NCI-H748 (cell line): ENCODE measurements around the gene FH.
A peak's percentile ranks its signal among the peaks of the same experiment; 100 is the strongest.

ENCODE experiments used
- DNase-seq: peaks from one replicate; lab custom pipeline; 2025; ENCODE audit not compliant: unreplicated experiment; lab: John Stamatoyannopoulos, UW

FH gene

GRCh38 chr1:241519308-241520079, at the start of gene FH:
Gene FH (minus strand): TSS chr1:241519755. CDS start chr1:241519722, 33 bp downstream.
- peak; percentile 98 for DNase-seq

GRCh38 chr1:241560849-241561187, 41.3 kb upstream of the FH start:
- no peak for DNase-seq

- DNase-seq: no peak
These were observed 40.7 kb upstream of the FH start for GRCh38 chr1:241560146-241560848.

DNA sequence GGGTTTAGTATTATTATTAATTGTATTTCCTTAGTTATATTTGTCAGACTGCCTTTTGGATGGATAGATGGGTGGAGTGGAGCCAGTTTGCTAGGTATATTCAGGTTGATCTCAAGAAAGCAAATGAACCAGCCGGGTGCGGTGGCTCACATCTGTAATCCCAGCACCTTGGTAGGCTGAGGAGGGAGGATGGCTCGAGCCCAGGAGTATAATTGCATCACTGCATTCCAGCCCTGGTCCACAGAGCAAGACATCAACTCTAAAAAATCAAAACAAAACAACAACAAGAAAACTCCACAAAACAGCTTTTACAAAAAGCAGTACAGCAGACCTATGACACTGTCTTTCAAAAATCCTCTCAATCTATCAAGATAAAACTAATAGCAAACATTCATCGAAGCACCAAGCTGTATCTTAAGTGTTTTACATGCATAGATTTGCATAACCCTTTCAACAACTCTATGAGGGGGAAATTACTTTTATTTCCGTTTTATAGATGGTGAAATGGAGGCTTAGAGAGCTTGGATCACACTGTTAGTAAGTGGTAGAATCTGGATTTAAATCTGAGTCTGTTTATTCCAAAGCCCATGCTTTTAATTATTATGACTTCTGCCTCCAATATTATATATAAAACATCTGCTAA, 38.1 kb upstream of the FH start:
- DNase-seq: no peak

DNA sequence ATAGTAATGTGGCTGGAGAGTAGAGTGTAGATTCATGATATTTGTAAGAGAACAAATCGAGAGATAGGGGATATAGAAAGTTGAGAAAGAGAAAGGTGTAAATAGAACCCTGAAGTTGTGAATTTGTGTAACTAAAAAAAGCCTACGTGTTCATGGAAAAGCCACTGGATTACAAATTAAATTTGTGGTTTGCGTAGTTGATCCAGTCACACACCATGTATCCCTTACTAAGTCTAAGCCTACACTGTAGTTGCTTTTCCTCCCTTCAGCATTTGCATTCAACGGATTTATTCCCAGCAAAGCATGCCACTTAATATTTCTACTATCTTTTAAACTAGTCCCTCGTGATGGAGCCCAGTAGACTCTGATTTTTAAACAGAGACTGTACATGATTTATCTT, 37.5 kb upstream of the FH start:
- DNase-seq: no peak

DNA sequence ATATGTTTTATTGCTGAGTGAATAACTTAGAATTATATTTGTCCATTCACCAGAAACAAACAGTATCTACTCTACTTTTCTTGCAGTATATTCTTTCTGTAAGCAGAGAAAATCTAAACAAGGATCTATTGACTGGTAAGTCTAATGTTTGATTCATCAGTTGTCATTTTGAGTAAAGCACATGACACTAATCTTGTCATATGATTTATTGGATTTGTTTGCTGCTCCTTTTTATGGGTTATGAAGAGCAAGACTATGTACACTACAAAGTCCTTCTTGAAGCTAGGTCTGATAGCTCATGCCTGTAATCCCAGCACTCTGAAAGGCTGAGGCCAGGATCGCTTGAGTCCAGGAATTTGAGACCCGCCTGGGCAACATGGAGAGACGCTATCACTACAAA, 36.0 kb upstream of the FH start:
- DNase-seq: no peak

DNA sequence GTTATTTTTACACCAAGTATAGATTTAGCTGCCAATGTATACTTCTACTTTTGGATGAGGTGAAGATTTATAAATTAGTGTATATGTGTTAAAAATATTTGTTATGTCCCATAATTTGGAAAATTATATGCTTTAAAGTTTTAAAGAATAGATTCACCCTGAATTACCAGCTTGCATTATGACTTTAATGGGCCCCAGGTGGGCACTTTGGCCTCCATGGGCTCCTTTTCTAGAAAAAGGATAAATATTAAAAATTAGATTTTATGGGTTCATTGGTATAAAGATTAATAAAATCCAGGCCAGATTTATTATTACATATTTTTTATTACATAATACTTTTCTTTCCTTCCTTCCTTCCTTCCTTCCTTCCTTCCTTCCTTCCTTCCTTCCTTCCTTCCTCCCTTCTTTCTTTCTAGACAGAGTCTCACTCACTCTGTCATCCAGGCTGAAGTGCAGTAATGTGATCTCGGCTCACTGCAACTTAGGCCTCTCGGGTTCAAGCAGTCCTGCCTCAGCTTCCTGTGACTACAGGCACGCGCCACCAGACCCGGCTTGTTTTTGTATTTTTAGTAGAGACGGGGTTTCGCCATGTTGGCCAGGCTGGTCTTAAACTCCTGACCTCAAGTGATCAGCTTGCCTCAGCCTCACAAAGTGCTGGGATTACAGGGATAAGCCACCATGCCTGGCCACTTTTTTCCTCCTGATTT, 34.5 kb upstream of the FH start:
- no peak for DNase-seq

GRCh38 chr1:241551759-241552638, 32.4 kb upstream of the FH start:
- DNase-seq: no peak

- DNase-seq: no peak
These were observed 30.8 kb upstream of the FH start for GRCh38 chr1:241550318-241550717.

- DNase-seq: no peak
These were observed 28.5 kb upstream of the FH start for GRCh38 chr1:241548008-241548407.

- no peak for DNase-seq
These were observed 22.8 kb upstream of the FH start for GRCh38 chr1:241542199-241542907.

GRCh38 chr1:241536969-241537368, 17.4 kb upstream of the FH start:
- no peak for DNase-seq

- DNase-seq: no peak
These were observed 16.7 kb upstream of the FH start for GRCh38 chr1:241536304-241536703.

DNA sequence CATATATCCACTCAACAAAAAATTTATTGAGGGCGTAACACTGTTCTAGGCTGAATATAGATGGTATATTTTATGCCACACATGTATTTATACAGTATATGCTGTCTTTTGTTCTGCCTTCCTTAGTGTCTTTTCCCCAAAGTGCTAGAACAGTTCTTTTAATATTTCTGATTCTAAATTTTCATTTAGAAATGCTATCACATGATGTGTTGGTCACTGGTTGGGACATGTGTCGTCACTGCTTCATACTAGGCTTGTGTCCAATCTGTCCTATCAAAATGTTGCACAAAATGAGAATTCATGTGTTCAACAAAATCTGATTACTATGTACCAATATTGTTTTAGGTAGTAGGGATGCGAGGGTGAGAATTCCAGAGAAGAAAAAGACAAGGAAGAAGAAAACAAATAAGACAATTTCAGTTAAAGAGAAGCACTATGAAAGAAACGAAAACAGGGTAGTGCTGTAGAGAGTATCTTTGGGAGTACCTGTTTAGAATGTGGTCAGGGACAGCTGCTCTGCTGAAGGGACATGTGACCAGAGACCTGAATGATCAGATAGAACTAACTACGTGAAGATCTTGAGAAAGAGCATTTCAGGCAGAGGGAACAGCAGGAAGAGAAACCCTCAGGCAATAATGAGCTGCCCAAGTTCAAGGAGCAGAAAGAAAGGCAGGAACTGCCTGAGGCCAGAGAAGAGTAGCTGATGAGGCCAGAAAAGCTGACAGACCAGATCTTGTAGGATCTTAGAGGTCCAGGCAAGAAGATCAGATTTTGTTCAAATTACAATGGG, 14.0 kb upstream of the FH start:
- no peak for DNase-seq

- no peak for DNase-seq
These were observed 13.3 kb upstream of the FH start for GRCh38 chr1:241532864-241533263.

DNA sequence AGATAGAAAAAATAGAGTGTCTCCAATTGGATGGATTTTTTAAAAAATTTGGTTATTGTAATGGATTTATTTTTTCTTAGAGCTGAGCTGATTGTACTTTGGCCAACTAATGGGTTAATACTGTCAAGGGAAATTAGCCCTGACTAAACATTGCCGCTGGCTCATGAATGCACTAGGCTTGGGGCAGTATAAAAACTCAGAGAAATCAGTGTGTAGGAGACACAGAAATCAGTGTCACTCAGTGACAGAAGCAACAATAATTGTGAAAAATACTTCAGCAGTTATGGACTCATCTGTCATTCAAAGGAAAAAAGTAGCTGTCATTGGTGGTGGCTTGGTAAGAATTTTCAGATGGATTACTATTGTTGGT, 12.6 kb upstream of the FH start, which contains the start of gene KMO:
Gene KMO (plus strand): TSS at position 217 of the 370 bp plus-strand sequence. CDS start 67 bp downstream, at position 284.
- DNase-seq: peak; percentile 28

- DNase-seq: peak; percentile 75
These were observed 11.9 kb upstream of the FH start for GRCh38 chr1:241531195-241532161.

GRCh38 chr1:241527146-241527545, 7.6 kb upstream of the FH start:
- no peak for DNase-seq
